Measurements from ENCODE around the gene FXYD7.

FXYD7 gene

DNA sequence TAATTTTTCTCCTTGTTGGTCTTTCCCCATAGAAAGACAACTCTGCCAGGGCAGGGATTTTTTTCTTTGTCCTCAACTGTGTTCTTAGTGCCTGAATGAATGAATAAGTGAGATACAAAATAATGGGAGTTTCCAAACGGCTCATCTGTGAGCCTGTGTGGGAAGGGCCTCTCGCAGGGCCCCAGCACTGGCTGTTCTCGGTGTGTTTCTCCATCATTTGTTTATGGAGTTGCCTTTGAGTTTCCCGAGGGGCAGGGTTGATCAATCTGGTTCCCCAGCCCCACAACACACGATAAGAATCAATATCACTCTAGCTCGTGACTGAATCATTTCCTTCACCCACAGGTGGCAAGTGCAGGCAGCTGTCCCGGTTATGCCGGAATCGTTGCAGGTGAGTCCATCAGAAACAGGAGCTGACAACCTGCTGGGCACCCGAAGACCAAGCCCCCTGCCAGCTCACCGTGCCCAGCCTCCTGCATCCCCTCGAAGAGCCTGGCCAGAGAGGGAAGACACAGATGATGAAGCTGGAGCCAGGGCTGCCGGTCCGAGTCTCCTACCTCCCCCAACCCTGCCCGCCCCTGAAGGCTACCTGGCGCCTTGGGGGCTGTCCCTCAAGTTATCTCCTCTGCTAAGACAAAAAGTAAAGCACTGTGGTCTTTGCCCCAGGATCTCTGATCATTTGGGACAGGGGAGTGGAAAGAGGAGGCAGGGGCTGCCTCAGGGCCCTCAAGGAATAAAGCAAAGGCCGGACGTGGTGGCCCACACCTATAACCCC is 26.4 kb downstream of the FXYD7 start:
- no peak for ATAC-seq

DNA sequence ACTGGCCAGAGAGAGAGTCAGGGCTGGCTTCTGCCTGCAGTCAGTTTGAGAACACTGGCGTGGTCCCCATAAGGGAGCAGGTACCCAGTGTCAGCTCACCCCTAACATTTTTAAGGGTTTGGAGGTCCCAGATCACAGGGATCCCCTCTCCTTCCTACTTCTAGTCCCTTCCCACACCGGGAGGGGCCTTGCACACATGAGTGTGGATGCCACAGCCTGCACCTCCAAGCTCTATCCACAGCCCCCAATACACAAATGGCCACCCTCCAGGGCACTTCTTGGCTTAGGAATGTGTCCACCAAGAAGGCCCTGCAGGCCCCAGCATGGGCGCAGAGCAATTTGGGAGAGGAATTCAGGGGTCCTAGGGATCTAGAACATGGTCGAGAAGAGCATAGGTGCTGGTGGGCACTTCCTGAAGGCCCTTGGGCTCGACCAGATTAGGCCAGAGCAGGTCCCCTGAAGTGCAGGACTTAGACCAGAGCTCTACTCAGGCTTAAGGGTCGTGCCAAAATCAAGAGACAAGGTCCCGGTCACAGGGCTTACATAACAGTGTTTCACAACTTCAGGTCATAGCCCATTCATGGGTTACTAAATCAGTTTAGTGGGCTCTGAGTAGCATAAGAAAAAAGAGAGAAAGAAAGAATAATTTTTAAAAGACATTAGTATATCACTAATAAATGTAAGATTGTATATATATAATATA is 27.5 kb downstream of the FXYD7 start:
- TF ChIP-seq, protein P1, sequence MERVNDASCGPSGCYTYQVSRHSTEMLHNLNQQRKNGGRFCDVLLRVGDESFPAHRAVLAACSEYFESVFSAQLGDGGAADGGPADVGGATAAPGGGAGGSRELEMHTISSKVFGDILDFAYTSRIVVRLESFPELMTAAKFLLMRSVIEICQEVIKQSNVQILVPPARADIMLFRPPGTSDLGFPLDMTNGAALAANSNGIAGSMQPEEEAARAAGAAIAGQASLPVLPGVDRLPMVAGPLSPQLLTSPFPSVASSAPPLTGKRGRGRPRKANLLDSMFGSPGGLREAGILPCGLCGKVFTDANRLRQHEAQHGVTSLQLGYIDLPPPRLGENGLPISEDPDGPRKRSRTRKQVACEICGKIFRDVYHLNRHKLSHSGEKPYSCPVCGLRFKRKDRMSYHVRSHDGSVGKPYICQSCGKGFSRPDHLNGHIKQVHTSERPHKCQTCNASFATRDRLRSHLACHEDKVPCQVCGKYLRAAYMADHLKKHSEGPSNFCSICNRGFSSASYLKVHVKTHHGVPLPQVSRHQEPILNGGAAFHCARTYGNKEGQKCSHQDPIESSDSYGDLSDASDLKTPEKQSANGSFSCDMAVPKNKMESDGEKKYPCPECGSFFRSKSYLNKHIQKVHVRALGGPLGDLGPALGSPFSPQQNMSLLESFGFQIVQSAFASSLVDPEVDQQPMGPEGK (CRISPR knock-in tag; IDR thresholded peaks at IDR 0.05; ENCODE audit: borderline replicate concordance): no peak
- TF ChIP-seq CSRNP3 (CRISPR knock-in tag; IDR thresholded peaks at IDR 0.05) (no peak), RARB (CRISPR knock-in tag; IDR thresholded peaks at IDR 0.05) (no peak), CREB5 (CRISPR knock-in tag; IDR thresholded peaks at IDR 0.05; ENCODE audit: low read depth) (no peak), OSR1 (CRISPR knock-in tag; IDR thresholded peaks at IDR 0.05) (no peak), ARNTL (CRISPR knock-in tag; IDR thresholded peaks at IDR 0.05; ENCODE audit: borderline replicate concordance, low read depth) (no peak), ZNF70 (CRISPR knock-in tag; IDR thresholded peaks at IDR 0.05) (no peak)
- ATAC-seq: no peak

More for the DNA sequence above, 26.4 kb downstream of the FXYD7 start:
- TF ChIP-seq, protein P2, sequence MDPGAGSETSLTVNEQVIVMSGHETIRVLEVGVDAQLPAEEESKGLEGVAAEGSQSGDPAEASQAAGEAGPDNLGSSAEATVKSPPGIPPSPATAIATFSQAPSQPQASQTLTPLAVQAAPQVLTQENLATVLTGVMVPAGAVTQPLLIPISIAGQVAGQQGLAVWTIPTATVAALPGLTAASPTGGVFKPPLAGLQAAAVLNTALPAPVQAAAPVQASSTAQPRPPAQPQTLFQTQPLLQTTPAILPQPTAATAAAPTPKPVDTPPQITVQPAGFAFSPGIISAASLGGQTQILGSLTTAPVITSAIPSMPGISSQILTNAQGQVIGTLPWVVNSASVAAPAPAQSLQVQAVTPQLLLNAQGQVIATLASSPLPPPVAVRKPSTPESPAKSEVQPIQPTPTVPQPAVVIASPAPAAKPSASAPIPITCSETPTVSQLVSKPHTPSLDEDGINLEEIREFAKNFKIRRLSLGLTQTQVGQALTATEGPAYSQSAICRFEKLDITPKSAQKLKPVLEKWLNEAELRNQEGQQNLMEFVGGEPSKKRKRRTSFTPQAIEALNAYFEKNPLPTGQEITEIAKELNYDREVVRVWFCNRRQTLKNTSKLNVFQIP (CRISPR knock-in tag; IDR thresholded peaks at IDR 0.05; ENCODE audit: borderline replicate concordance, low read depth): no peak
- no peak for TF ChIP-seq ZNF565 (CRISPR knock-in tag; conservative IDR thresholded peaks at IDR 0.05; ENCODE audit: low read depth)
- no peak for TF ChIP-seq TOX (CRISPR knock-in tag; IDR thresholded peaks at IDR 0.05; ENCODE audit: borderline replicate concordance)
- no peak for TF ChIP-seq BACH2 (CRISPR knock-in tag; IDR thresholded peaks at IDR 0.05; ENCODE audit: borderline replicate concordance)
- TF ChIP-seq ZNF8 (CRISPR knock-in tag; IDR thresholded peaks at IDR 0.05): no peak
- no peak for TF ChIP-seq TCF4 (CRISPR knock-in tag; IDR thresholded peaks at IDR 0.05; ENCODE audit: borderline replicate concordance)
- TF ChIP-seq ZNF70 (CRISPR knock-in tag; IDR thresholded peaks at IDR 0.05): no peak
- no peak for TF ChIP-seq ARNTL (CRISPR knock-in tag; IDR thresholded peaks at IDR 0.05; ENCODE audit: borderline replicate concordance, low read depth)
- TF ChIP-seq OSR1 (CRISPR knock-in tag; IDR thresholded peaks at IDR 0.05): no peak
- no peak for TF ChIP-seq SNAI2 (CRISPR knock-in tag; IDR thresholded peaks at IDR 0.05)
- TF ChIP-seq ZFP3 (CRISPR knock-in tag; IDR thresholded peaks at IDR 0.05): no peak
- no peak for TF ChIP-seq ZFP30 (CRISPR knock-in tag; IDR thresholded peaks at IDR 0.05)
- TF ChIP-seq CSRNP3 (CRISPR knock-in tag; IDR thresholded peaks at IDR 0.05): no peak
- TF ChIP-seq GLIS3 (CRISPR knock-in tag; IDR thresholded peaks at IDR 0.05): no peak
- TF ChIP-seq CSDC2 (CRISPR knock-in tag; IDR thresholded peaks at IDR 0.05): no peak
- no peak for TF ChIP-seq ZC3H10 (CRISPR knock-in tag; IDR thresholded peaks at IDR 0.05)
- no peak for TF ChIP-seq ISL1 (CRISPR knock-in tag; IDR thresholded peaks at IDR 0.05)
- no peak for TF ChIP-seq PPARA (CRISPR knock-in tag; IDR thresholded peaks at IDR 0.05; ENCODE audit: borderline replicate concordance)
- TF ChIP-seq RARB (CRISPR knock-in tag; IDR thresholded peaks at IDR 0.05): no peak

GRCh38 chr19:35171730-35172129 is 28.7 kb downstream of the FXYD7 start:
- no peak for ATAC-seq
- TF ChIP-seq SNAI2 (CRISPR knock-in tag; IDR thresholded peaks at IDR 0.05) (no peak), ARNTL (CRISPR knock-in tag; IDR thresholded peaks at IDR 0.05; ENCODE audit: borderline replicate concordance, low read depth) (no peak), CREB5 (CRISPR knock-in tag; IDR thresholded peaks at IDR 0.05; ENCODE audit: low read depth) (no peak), CSRNP3 (CRISPR knock-in tag; IDR thresholded peaks at IDR 0.05) (no peak)
- TF ChIP-seq, protein P2 (CRISPR knock-in tag; IDR thresholded peaks at IDR 0.05; ENCODE audit: borderline replicate concordance, low read depth): no peak
